Myometrial cell (primary cell): ENCODE results near the gene FUOM. TPM values are rescaled to one million over a fixed set of nuclear protein-coding genes. Genes with fewer than 3 reads are reported as not detected.

Source experiments
- total RNA-seq: library from RNA; depleted of rRNA; stranded (reverse); fragments of >200 nt; gene quantifications from 2 replicates; pipeline ENCODE4 v1.2.3, GENCODE V29; 2015

FUOM gene, protein sequence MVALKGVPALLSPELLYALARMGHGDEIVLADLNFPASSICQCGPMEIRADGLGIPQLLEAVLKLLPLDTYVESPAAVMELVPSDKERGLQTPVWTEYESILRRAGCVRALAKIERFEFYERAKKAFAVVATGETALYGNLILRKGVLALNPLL
- total RNA-seq: 41.2 and 50.0 TPM in 2 replicates

DNA sequence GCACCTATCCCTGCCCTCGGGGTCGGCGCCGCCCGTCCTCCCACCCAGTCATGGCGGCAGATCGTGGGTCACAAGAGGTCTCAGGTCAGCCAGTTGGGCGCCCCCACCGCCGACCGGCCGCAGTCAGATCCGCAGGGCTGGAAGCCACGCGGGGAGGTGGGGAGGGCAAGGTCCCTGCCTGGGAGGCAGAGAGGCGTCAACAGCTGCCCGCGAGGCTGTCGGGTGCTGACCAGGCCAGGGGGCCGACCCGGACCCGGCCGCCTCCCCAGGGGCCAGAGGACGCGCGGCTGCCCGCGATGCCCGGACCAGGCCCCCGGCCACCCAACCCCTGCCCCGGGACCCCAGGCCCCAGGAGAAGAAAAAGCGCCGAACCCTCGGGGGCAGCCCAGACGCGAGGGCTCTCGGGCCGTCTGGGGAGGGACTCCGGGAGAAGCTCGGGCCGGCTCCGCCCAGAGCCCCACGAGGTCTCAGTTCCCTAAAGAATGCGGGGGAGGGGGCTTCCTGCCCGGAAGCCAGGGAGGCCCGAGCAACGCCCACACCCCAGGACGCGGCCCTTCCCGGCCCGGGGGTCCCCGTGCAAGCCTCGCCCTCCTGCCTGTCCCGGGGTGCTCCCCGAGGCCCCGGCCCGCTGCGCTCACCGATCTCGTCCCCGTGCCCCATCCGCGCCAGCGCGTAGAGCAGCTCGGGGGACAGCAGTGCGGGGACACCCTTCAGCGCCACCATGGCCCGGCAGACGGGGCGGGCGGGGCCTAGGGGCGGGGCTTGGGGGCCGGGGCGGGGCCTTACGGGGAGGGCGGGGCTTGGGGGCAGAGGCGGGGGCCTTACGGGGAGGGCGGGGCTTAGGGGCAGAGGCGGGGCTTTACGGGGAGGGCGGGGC is at the start of gene FUOM:
Gene FUOM, minus strand, starts transcription at position 735 of the 877 bp plus-strand sequence. Its CDS starts 12 bp downstream, at position 723.

DNA sequence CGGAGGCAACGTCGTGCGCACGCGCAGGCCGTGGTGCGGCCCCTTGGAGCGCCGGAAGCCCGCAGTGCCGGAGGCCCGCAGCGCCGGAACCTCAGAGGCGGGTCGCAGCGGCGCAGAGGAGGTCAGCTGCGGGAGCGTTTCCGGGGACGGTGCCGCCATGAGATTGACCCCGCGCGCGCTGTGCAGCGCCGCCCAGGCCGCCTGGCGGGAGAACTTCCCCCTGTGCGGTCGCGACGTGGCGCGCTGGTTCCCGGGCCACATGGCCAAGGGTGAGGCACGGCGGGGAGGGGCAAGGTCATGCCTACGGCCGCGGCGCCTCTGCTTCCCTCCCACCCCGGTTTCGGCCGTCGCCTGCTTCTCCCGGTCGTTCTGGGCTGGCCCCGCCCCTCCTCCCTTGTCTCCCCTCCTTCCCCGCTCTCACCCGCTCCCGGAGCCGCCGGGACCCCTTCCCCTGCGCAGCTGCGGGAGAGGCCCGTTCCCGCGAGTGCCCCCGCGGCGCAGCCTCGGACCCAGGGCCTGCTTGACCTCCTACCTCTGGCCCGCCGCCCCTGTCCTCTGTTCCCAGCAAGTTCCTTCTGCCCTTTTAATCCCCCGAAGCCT is 36.3 kb upstream of the FUOM start, which contains the start of gene MTG1:
Gene MTG1, plus strand, starts transcription at position 94 of the 600 bp plus-strand sequence. Its CDS starts 64 bp downstream, at position 158.

DNA sequence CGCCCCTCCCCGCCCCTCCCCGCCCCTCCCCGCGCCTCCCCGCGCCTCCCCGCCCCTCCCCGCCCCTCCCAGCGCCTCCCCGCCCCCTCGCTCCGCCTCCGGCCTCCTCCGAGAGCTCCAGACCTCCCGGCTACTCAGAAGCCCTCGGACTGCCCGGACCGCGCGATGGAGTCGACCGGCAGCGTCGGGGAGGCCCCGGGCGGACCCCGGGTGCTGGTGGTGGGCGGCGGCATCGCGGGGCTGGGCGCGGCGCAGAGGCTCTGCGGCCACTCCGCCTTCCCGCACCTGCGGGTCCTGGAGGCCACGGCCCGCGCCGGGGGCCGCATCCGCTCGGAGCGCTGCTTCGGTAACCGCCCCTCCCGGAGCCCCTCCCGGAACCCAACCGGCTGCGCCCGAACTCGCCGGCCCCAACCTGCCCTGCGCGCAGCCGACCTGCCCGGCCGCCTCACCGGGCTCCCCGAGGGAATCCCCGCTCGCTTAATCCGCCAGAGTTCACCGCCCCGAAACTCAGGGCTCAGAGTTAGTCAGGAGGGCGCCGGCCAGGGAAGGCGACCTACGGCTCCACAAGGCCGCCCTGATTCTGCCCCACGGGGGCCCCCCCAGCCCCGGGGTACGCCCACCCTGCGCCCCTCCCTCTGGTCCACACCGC is 21.5 kb upstream of the FUOM start, which contains the start of gene PAOX:
Gene PAOX, plus strand, starts transcription at position 111 of the 649 bp plus-strand sequence. Its CDS starts 55 bp downstream, at position 166.

DNA sequence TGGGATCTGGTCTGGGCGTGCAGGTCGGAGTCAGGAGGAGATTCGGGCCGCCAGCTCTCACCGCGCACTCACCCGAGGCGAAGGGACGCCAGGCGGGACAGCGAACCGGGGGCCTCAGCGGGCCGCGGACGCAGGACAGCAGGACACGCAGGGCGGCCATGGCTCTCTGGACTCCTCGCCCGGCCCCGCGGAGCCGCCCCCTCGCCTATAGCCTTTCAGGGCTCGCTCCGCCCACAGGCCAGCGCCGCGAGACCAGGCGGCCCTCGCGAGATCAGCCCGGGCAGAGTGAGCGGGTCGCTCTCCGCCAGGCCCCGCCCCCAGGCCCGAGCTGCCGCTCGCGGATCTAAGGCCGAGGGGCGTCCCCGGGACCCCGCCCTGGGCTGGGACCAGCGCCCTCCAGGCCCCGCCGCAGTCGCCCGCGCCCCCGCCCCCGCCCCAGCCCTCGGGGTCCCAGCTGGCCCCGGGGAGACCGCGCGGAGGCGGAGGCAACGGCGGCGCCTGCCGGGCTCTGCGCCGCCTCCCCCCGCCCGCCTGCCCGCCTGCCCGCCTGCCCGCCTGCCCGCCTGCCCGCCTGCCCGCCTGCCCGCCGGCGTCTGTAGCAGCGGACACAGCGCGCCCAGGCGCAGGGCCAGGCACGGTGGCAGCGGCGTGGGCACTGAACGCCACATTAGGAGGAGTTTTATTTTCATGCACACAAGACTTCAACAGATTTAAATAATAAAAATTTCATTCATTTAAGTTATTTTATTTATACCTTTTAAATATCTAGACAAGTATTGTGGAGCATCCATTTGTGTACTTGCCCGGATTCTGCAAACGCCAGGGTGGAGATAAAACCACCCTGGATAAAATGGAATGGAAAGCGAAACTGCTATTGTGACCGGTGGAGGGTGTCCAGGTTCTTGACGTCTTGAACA is 15.6 kb upstream of the FUOM start, which contains the start of gene ECHS1:
Gene ECHS1, minus strand, starts transcription at position 181 of the 917 bp plus-strand sequence. Its CDS starts 21 bp downstream, at position 160.

DNA sequence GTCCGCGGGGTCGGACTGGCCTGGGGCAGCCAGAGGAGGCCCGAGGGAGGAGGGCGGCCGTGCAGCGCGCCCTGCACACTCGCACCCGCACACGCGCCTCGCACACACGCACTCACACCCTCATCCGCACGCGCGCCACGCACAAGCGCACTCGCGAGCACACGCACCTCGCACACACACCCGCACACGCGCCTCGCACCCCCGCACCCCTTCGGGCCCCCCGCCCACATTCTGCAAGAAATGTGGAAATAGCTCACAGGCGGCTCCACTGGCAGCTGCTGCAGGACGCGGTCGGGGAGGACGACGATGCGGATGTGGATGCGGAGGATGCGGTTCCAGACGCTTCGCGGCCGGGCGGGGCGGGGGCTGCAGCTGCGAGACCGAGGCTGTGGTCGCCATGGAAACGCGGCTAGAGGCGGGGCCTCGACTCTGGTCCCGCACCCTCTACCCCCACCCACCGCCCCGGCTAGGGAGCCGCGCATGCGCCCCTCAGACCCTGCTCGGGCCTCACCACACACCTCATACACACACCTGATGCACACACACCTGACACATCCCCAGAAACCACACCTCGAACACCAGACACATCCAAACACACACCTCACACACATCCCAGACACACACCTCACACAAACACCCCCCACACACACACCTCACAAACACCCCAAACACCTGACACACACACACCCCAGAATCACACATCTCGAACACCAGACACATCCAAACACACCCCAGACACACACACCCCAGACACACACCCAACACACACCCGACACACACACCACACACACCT is 21.0 kb downstream of the FUOM start, which contains the start of gene CALY:
Gene CALY, minus strand, starts transcription at position 320 of the 793 bp plus-strand sequence. CDS start 7,907 bp downstream, outside the sequence.

DNA sequence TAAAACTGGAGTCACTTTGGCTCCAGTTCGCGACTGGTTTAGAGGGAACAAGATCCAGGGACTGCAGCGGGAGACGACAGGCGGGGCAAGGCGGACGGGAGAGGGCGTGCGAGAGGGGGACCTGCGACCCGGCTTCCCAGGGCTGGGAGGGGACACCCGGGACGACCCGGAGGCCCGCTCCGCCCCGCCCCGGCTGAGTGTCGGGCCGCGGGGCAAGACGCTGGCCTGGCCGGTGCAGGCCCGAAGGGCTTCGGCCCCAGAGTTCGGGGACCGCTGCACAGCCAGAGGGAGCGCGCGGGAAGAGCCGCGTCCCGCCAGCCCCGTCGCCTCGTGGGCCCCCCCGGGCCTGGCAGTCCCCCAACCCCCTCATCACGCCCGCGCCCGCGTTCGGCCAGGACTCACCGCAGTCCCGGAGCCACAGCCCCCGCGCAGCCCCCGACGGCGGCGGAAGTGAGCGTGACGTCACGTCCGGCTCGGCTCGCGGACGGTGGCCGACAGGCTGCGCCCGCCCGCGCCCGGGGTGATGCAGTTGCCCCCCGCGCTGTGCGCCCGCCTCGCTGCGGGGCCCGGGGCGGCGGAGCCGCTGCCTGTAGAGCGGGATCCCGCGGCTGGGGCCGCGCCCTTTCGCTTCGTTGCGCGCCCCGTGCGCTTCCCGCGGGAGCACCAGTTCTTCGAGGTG is 49.3 kb downstream of the FUOM start, which contains the start of the genes TUBGCP2 and ZNF511:
Gene TUBGCP2, minus strand, starts transcription at position 452 of the 679 bp plus-strand sequence. CDS start 5,931 bp downstream, outside the sequence.
Gene ZNF511, plus strand, starts transcription at position 494 of the 679 bp plus-strand sequence. Its CDS starts 30 bp downstream, at position 524.

Other genes with a start within 250 kb of the FUOM start
- 0.58 and 2.7 TPM in 2 replicates for gene KNDC1, start 197.8 kb downstream of the FUOM start, total RNA-seq
- not detected in 2 replicates for gene UTF1, start 127.8 kb downstream of the FUOM start, total RNA-seq
- gene VENTX, start 120.2 kb downstream of the FUOM start, total RNA-seq: not detected in 2 replicates
- 5.0 and 22.2 TPM in 2 replicates for gene ADAM8, start 81.2 kb downstream of the FUOM start, total RNA-seq
- 60.3 and 67.0 TPM in 2 replicates for gene TUBGCP2, start 49.1 kb downstream of the FUOM start, total RNA-seq
- gene ZNF511, start 49.1 kb downstream of the FUOM start, total RNA-seq: 30.6 and 37.9 TPM in 2 replicates
- not detected in 2 replicates for gene CALY, start 21.1 kb downstream of the FUOM start, total RNA-seq
- gene PRAP1, start 10.6 kb downstream of the FUOM start, total RNA-seq: not detected in 2 replicates
- 149 and 150 TPM in 2 replicates for gene ECHS1, start 15.3 kb upstream of the FUOM start, total RNA-seq
- gene PAOX, start 21.2 kb upstream of the FUOM start, total RNA-seq: 8.6 and 12.9 TPM in 2 replicates
- 23.2 and 30.0 TPM in 2 replicates for gene MTG1, start 36.1 kb upstream of the FUOM start, total RNA-seq
- 0.89 and 2.0 TPM in 2 replicates for gene SPRN, start 66.6 kb upstream of the FUOM start, total RNA-seq
- gene SCART1, start 95.9 kb upstream of the FUOM start, total RNA-seq: under 0.01 and 0.18 TPM in 2 replicates
- 0.18 TPM in 1 of 2 replicates, not detected in the other for gene CYP2E1, start 169.3 kb upstream of the FUOM start, total RNA-seq
- 0.58 TPM in 1 of 2 replicates, not detected in the other for gene SYCE1, start 207.6 kb upstream of the FUOM start, total RNA-seq